WTC11 (cell line): ENCODE data around the gene RAP1GAP.

Experiments used
- CTCF ChIP-seq: fragments of 200-600 bp; IDR thresholded peaks from 2 replicates; pipeline ENCODE4 v1.8.0; 2022; ENCODE audit warnings: antibody characterized with exemption
- E2F4 ChIP-seq: sonication (generic); formaldehyde crosslinking; IDR thresholded peaks from 2 replicates; pipeline ENCODE4 v1.8.1; 2022; ENCODE audit warnings: low read depth, mild to moderate bottlenecking, moderate library complexity, missing genetic modification reagents, borderline replicate concordance
- ETV6 ChIP-seq: sonication (generic); formaldehyde crosslinking; IDR thresholded peaks from 2 replicates; pipeline ENCODE4 v1.8.1; 2022; ENCODE audit warnings: mild to moderate bottlenecking, missing genetic modification reagents
- MAX ChIP-seq: sonication (generic); formaldehyde crosslinking; IDR thresholded peaks from 2 replicates; pipeline ENCODE4 v1.8.0; 2022; ENCODE audit warnings: mild to moderate bottlenecking, missing genetic modification reagents
- USF2 ChIP-seq: sonication (generic); formaldehyde crosslinking; IDR thresholded peaks from 2 replicates; pipeline ENCODE4 v1.8.1; 2023; ENCODE audit warnings: mild to moderate bottlenecking, missing genetic modification reagents, moderate library complexity

GRCh38 chr1:21598417-21598816, 70.7 kb downstream of the RAP1GAP start:
- TF ChIP-seq MAX (CRISPR knock-in tag) (no peak), CTCF (no peak), E2F4 (CRISPR knock-in tag) (no peak), ETV6 (CRISPR knock-in tag) (no peak), USF2 (no peak)
